Stimulated activated CD4-positive, alpha-beta T cell treated with anti-CD3 and anti-CD28 coated beads, Interleukin-2, amount 100 ng/mL, for 4 hours (primary cell): Measurements from ENCODE around the gene EPN3.

Experiments
- DNase-seq: peaks from one replicate; pipeline ENCODE4 v3.0.0-alpha.2; 2020; ENCODE audit warnings: low read depth

Gene EPN3

DNA sequence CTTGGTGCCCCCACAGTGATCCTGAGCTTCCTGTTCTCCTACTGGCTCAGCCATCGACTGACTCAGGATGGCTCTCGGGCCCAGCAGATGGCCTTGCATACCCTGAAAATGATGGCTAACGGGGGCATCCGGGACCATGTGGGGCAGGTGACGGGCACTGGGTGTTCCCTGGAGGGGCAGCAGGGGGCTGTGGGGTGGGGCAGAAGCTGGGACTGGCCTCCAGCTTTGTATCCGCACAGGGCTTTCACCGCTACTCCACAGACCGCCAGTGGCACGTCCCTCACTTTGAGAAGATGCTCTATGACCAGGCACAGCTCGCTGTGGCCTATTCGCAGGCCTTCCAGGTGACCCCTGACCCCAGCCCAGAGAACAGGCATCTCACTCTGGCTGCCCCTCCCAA is 17.4 kb downstream of the EPN3 start:
- DNase-seq: no peak

DNA sequence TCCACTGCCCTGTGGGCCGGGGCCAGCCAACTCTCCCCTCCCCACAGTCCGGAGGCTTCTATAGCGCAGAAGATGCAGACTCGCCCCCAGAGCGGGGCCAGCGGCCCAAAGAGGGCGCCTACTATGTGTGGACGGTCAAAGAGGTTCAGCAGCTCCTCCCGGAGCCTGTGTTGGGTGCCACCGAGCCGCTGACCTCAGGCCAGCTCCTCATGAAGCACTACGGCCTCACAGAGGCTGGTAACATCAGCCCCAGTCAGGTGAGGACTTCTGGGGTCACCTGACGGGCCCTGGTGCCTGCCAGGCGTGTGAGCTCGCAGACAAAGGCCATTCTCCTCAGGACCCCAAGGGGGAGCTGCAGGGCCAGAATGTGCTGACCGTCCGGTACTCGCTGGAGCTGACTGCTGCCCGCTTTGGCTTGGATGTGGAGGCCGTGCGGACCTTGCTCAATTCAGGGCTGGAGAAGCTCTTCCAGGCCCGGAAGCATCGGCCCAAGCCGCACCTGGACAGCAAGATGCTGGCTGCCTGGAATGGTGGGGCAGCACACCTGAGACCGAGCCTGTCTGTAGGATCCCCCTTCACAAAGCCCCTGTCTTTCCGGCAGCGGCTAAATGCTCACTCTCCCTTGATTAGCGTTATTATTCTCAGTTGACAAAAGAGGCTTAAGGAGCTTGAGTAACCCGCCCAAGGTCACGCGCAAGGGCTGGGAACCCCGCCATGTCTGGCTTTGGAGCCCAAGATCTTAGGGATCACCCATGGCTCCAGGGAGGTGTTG is 18.3 kb downstream of the EPN3 start:
- DNase-seq: no peak

DNA sequence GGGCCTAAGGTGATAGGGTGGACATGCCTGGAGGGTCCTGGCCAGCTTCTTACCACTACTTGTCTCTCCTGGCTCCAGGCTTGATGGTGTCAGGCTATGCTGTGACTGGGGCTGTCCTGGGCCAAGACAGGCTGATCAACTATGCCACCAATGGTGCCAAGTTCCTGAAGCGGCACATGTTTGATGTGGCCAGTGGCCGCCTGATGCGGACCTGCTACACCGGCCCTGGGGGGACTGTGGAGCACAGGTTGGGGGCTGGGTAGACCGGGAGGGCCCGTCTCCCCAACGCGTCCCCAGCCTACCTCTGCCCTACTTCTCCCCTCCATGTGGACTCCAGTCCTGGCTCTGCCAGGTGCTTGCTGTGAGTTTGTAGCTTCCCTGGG is 18.9 kb downstream of the EPN3 start:
- no peak for DNase-seq

DNA sequence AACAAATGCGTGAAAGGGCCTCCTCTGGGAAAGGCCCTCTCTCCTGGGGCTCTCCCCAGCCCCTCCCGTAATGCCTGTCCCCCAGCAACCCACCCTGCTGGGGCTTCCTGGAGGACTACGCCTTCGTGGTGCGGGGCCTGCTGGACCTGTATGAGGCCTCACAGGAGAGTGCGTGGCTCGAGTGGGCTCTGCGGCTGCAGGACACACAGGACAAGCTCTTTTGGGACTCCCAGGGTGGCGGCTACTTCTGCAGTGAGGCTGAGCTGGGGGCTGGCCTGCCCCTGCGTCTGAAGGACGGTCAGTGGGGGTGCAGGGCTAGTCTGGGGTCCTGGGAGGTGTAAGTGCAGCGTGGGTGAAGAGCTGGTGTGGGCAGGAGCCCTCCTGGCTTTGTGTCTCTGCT is 19.3 kb downstream of the EPN3 start:
- DNase-seq: no peak

DNA sequence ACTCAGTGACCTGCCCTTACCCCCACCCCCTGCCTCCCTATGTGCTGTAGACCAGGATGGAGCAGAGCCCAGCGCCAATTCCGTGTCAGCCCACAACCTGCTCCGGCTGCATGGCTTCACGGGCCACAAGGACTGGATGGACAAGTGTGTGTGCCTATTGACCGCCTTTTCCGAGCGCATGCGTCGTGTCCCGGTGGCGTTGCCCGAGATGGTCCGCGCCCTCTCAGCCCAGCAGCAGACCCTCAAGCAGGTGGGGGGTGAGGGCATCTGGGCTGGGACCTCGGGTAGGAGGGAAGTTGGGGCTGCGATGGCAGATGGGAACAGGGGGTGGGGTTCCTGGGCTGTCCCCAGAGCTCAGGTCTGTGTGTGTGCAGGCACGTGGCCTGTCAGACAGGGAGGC is 21.7 kb downstream of the EPN3 start:
- DNase-seq: no peak

DNA sequence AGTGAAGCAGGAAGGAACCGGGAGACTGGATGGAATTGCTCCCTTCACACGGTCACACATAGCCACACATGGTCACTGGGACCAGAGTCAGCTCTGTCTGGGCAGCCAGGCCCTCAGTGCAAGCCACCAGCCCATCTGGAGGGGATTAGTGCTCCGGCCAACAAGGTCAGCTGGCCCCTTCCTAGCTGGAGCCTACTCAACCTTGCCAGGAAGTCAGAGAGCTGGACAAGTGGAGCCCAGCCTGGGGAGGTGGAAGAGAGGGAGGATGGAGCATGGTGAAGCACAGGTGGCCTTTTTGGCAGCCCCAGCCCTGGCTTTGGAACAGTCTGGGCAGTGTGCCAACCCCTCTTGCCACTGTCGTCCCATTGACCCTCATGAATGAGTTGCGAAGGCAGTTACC is 24.3 kb downstream of the EPN3 start:
- DNase-seq: no peak

DNA sequence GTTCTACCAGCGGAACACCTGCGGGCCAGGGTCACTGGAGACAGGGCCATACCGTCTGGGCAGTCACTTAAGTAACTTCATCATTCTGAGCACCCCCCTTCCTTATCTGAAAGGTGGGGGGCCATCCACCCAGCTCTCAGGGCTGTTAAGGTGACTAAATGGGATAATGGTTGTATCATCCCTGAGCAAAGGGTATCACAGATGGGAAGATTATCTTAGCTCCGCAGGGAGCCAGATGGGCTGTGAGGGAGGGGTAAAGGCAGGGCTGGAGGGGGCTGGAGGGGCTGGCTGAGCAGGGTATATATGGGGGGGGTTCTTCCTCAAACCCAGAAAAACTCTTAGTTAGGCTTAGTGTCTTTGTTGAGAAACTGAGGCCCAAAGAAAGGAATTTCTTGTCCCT is 25.1 kb downstream of the EPN3 start:
- DNase-seq: no peak

DNA sequence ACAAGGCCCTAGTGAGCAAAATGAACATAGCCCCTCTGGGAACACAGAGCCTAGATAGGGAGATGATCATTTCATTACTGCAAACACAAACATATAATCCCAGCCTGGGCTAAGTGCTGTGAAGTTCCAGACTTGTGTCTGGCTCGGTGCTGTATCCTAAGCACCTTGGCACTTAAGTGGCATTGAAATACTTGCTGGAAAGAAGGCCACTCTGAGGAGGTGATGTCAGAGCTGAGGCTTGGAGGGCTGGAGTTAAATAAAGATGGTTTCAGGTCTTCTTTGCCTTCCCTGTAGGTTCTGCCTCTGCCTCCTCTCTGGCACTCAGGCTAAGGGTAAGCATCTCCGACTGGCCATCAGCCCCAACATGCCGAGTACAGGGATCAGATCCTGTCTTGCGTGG is 25.6 kb downstream of the EPN3 start:
- no peak for DNase-seq

DNA sequence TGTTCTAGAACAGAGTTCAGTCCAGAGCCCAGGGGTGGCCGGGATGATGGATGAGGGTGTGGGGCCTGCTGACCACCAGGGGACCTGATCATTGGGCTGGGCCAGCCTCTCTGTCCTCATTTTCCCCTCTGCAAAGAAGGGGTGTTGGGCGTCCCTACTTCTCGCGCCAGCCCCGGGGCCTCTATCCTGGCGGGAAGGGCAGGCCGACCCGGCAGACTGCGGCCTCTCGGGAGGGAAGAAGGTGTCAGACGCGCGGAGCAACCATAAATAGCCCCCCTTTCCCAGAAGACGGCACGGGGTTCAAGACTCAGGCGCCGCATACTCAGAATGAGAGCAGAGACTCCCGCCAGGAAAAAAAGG is 26.0 kb downstream of the EPN3 start:
- no peak for DNase-seq

DNA sequence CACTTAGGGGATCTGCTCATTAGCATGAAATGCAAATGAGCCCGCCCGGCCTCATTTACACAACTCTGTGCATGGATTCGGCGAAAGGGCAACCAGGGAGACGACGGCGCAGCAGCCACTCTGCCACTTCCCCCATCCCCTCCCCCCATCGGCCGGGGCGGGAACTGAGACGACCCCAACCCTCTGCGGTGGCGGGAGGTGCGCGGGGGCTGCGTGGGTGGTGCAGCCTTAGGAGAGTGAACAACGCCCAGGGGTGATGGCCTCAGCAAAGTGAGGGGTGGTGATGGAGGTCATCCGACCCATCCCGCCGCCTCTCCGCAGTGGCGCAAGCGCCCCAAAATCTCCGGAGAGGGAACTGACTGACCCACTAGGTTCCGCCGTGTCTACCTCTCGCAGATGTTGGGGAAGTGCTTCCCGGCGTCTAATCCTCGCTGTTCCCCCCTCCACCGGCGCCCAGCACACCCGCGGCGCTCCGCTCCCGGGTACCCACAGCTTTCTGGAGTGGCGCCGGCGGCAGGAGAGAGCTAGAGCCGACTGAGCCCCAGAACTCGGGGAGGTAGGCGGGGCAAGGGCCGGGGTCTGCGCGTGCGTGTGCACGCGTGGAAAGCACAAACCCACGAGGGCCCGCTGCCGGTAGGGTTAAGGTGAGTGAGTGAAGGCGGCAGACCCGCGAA is 26.5 kb downstream of the EPN3 start:
- no peak for DNase-seq

DNA sequence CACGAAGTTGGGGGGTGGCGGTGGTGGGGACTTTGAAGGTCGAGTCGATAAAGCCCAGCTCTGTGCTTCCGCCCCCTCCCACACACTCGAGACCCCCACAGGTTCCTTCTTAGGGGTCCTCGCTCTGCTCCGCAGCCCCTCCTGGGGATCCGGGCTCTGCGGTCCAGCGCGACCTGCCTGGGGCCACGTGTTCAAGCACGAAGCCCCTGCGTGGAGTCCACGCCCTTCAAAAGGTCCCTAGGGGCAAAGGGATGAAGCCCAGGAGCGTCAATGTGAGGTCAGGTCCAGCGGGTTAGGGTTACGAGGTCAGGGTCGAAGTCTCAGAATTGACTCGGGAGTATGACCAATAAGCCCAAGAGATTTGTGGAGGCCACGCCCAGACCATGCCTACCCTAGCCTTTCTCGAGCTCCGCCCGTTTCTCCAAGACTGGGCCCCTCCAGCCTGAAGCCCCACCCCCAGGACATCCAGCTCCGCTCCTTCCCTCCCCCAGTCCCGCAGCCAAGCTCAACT is 27.2 kb downstream of the EPN3 start:
- DNase-seq: no peak

DNA sequence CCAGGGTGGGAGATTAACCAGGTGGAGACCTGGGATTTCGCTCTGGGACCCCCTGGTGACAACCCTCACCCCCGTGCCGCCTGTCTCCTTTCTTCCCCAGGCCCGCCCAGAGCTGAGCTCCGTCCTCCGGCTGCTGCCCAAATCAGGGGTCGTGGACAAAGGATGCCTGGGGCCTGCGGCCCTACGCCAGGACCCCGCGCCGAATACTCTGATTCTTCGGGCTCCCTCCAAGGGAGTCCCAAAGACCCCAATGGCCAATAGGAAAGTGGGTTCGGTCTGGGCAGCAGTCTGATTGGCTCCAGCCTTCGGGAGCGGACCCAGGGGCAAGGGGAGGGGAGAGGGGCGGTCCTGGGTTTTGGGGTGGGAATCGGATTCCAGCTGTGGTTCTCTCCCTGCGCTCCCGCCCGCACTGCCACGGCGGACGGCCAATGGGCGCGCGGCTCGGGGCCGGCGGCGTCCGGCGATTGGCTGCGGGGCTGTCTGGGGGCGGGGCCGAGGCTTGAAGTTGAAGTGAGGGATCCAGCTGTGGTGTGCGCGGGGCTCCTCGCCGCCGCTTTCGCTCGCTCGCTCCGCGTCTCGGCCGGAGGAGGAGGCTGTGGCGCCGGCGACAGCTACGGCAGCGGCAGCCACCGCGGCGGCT is 27.8 kb downstream of the EPN3 start, which contains the start of gene CACNA1G:
Gene CACNA1G, plus strand, starts transcription at position 531 of the 640 bp plus-strand sequence. CDS start 745 bp downstream, outside the sequence.
- DNase-seq: peak; percentile 75

DNA sequence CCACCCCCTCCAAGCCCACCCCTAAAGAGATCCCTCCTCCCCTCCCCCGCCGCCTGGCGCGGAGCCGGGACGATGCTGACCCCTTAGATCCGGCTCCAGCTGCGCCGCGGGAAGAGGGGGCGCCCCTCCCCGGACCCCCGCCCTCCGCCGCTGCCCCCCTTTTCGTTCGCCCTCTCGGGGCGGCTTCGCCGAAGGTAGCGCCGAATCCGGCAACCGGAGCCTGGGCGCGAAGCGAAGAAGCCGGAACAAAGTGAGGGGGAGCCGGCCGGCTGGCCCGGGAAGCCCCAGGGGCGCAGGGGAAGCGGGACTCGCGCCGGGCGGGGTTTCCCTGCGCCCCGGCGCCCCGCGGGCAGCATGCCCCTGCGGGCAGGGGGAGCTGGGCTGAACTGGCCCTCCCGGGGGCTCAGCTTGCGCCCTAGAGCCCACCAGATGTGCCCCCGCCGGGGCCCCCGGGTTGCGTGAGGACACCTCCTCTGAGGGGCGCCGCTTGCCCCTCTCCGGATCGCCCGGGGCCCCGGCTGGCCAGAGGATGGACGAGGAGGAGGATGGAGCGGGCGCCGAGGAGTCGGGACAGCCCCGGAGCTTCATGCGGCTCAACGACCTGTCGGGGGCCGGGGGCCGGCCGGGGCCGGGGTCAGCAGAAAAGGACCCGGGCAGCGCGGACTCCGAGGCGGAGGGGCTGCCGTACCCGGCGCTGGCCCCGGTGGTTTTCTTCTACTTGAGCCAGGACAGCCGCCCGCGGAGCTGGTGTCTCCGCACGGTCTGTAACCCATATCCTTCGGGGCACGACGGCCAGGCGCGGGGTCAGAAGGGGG is 28.6 kb downstream of the EPN3 start:
- no peak for DNase-seq

DNA sequence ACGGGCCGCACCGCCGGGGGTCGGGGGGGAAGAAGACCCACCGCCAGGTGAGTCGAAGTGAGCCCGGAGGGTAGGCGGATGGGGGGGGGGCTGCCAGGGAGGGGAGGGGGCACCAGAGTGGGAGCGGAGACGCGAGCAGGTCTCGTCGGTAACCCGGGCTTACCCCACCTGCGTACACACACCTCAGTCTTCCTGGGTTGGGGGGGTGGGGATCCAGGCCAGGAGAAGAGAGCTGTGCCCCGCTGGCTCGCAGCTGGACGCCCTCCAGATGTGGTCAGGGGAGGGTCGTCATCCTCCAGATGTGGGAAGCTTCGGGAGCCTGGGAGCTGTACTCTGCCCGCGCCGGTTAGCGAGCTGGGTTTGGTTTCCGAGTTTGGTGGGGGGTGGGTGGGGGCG is 29.2 kb downstream of the EPN3 start:
- no peak for DNase-seq

DNA sequence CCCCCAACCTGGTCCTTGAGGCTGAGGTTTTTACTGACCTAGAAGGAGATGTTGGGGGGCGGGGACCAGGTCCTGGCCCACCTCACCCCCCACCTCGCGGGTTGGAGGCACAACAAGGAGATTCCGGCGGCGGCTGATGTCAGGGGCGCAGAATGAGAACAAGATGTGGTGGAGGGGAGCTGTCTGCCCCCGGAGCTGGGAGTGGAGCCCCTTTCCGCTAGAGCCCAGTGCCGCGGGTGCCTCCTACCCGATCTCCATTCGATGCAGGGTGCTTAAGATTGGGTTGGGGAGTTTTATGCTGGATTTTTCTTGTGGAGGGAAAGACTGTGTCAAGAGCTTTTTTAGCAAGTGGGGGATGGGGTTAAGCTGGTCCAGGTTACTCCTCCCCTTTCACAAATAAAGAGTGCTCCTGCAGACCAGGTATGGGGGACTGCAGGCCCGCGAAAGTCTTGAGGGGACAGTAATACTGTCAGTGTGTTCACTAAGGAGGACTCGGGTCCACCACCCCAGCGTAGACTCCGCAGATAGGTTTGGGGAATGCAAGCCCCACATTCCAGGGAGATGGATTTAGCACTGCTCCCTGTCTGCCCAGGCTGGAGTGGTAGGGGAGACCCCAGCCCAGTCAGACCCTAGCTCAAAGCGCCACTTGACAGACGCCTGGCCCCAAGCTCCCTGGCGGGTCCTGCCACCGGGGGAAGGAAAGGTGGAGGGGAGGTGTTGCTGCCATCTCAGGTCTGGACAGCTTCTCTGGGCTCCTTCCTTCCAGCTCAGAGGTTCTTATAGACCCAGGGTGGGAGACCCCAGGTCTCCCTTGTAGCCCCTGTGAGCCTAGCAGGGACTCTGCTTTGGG is 29.9 kb downstream of the EPN3 start:
- no peak for DNase-seq

DNA sequence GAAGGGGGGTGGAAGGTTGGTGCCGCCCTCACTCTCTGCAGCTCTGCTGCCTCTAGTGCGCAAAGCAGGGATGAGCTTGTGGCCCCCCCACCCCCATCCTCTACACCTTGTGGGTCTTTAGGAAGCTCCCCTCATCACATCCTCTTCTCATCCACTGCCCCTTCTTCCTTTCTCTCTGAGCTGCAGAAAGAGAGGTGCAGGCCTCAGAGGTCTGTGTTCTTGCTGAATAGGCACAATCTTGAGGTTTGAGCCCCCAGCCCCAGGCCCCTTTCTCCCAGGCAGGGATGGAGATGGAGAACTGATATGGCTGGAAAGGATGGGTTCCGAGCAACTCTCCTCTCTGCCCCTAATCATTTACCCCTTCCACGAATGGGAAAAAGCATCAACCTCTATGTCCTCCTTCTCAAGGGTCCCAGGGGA is 30.6 kb downstream of the EPN3 start:
- no peak for DNase-seq

DNA sequence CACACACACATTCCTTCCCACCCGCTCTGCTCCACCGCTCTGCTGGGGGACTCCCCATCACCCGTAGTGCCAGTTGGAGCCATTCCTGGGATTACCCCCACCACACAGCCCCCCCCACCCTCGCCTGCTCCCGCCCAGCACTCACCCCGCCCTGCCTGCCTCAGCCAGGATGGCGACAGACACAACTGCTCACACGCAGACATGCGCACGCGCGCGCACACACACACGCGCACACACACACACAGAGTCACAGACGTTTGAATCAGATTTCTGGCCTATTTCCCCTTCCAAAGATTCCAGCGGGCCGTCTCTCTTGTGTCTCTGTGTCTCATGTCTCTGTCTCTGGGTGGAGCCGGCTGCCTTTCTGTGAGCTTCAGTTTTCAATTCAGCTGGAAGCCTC is 32.4 kb downstream of the EPN3 start:
- DNase-seq: no peak

DNA sequence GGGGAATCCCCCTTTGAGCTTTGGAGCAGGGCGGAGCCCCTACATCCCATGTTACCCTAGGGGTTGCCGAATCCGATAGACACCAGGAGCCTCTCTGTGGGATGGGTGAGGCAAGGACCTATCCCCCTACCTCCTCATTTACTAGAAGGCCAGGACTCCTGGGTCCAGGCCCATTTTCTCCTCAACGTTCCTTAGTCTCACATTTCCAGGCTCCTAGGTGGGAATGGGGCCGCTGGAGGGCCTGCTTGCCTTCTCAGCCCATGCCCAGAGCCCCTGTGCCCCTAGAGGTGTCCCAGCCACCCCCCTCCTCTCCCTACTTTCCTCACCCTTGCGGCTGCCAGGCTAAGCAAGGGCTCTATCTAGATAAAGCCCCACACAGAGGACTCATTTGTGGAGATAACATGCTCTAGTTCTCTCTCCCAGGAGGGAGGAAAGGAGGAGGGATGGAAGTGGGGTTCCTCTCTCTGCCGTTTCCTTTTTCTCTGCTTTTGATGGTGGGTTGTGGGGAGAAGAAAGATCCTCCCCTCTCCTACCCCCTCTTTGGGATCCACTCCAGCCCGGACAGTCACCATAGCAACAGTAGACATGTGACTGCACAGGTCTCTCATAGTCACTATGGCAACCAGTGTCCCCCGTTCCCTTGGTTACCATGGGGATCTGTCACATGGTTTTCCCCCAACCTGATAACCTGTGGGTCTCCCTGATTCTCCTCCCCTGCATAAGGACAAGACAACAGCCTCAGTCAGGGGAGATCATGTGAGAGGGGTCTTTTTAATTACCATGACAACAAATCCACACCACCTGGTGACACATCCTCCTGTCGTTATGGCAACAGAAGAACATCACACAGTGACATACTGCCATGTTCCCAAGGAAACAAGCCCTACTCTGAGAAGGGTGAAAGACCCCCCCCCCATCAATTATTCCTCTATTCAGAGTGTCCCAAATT is 33.1 kb downstream of the EPN3 start:
- no peak for DNase-seq

DNA sequence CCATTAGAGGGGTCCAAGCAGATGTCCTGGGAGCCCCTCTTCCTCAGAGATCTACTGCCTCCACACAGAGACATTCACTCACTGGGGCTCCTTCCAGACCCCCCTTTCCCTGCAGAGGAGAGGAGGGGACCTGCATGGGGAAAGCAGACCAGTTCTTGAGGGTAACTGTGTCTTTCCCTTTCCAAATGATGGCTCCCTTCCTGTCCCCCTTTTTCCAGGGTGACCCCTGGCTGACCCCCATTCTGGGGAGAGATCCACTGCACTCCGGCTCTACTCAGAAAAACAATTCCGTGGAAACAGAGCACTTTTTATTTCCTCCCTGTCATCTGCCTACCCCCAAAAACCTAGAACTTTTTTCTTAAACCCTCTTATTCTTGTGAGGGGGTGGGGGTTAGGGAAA is 34.4 kb downstream of the EPN3 start:
- DNase-seq: no peak

DNA sequence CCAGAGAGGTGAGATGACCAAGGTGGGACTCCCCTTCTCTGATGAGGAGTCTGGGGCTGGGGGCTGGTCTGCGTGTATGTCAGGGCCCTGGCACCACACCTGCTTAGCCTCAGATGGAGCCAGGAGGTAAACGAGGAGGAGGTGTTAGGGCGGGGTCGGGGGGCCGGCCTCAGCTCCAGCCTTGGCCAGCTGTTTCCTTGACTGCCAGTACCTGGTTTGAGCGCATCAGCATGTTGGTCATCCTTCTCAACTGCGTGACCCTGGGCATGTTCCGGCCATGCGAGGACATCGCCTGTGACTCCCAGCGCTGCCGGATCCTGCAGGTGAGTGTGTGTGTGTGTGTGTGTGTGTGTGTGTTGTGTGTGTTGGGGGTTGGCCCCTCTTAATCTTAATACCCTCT is 36.1 kb downstream of the EPN3 start:
- no peak for DNase-seq
